GM18858 (cell line): ENCODE data around the gene CTDSP1.

Source experiments
- ATAC-seq: cut with Tn5 transposase; IDR thresholded peaks from one replicate; pipeline ENCODE4 v1.9.1; 2021; ENCODE audit not compliant: unreplicated experiment

The CTDSP1 gene

GRCh38 chr2:218382785-218383184 is 16.9 kb upstream of the CTDSP1 start:
- ATAC-seq = no peak

DNA sequence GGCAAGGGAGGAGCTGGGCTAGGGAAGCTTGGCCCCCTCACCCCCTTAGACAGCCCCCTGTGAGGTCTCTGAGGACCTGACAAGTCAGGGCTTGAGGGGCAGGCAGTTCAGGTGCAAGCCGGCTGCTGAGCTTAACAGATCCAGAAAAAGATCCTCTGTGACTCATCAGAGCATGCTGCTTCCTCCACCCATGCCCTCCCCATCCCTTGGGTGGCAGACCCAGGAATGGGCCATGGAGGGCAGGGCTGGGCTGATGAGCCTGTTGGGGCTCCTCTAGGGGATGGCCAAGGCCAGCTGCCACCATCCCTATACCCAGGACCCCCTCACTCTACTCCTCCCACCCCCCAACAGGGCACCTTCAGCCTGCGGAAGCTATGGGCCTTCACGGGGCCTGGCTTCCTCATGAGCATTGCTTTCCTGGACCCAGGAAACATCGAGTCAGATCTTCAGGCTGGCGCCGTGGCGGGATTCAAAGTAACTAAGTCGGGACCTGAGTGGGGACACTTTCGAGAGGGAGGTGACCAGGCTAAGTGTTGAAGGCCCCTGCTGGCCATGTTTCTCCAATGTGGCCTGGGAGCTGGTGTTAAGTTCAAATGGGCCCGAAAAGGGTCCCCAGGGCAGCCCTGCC is 15.7 kb upstream of the CTDSP1 start:
- no peak for ATAC-seq

GRCh38 chr2:218384975-218385374 is 14.7 kb upstream of the CTDSP1 start:
- ATAC-seq = no peak

- no peak for ATAC-seq
Observed at GRCh38 chr2:218386505-218387368, 12.9 kb upstream of the CTDSP1 start.

DNA sequence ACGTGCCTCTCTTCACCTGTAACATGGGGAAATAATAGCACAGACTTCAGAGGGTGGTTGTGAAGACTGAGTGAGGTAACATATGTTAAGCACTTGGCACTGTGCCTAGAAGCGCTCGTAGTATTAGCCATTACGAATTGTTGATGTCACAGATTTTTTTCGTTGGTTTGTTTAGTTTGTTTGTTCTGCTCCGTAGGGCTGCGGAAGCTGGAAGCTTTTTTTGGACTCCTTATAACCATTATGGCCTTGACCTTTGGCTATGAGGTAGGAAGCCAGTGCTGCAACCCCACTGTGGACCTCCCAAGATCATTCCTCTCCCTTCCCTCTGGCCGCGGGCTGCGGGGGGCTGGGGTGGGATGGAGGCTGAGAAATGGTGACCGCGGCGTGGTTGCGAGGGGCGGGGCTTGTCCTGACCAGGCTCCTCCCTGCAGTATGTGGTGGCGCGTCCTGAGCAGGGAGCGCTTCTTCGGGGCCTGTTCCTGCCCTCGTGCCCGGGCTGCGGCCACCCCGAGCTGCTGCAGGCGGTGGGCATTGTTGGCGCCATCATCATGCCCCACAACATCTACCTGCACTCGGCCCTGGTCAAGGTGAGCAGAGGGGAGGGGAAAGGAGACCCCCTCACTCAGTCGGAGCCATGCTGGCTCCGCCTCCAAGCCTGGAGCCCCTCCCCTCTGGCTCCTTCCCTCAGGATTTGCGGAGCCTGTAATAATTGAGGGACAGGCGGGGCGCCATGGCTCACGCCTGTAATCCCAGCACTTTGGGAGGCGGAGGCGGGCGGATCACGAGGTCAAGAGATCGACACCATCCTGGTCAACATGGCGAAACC is 12.1 kb upstream of the CTDSP1 start:
- no peak for ATAC-seq

DNA sequence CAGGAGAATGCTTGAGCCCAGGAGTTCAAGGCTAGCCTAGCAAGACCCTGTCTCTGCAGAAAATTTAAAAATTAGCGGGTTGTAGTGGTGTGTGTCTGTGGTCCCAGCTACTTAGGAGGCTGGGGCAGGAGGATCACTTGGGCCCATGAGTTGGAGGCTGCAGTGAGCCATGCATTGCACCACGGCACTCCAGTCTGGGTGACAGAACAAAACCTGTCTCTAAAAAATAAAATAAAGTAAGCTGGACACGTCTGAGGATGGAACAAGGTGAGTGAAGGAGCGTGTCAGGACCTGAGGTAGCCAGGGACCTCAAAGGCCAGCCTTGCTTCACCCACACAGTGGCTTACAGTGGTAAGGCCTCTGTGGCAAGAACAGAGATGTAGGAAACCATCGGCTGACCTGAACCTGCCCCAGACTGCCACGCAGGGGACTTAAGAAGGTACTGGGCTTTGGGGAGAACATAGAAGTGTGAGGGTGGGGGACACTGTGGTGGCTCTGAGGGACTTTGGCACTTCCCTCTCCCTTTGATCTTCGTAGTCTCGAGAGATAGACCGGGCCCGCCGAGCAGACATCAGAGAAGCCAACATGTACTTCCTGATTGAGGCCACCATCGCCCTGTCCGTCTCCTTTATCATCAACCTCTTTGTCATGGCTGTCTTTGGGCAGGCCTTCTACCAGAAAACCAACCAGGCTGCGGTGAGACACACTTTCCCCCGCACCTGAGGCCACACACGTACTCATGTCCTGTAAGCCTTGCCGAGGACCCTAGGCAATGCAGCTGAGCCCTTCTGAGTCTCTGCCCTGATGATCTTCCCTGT is 10.1 kb upstream of the CTDSP1 start:
- no peak for ATAC-seq

- ATAC-seq = no peak
Observed at GRCh38 chr2:218391202-218391601, 8.5 kb upstream of the CTDSP1 start.

DNA sequence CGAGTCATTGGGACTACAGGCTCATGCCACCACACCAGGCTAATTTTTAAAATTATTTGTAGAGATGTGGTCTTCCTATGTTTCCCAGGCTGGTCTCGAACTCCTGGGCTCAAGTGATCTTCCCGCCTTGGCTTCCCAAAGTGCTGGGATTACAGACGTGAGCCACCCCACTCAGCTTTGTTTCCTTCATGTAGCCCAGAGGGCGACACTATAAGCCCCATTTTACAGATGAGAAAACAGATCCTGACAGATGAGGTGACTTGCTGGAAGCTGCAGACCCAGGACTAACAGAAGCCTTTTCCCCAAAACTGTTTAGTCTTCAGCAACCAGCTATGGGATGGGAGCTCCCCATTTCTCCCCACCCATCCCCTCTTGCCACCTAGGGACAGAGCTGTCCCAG is 7.2 kb upstream of the CTDSP1 start:
- ATAC-seq = no peak

- no peak for ATAC-seq
Observed at GRCh38 chr2:218392891-218393462, 6.7 kb upstream of the CTDSP1 start.

GRCh38 chr2:218393750-218394290 is 5.8 kb upstream of the CTDSP1 start:
- no peak for ATAC-seq

DNA sequence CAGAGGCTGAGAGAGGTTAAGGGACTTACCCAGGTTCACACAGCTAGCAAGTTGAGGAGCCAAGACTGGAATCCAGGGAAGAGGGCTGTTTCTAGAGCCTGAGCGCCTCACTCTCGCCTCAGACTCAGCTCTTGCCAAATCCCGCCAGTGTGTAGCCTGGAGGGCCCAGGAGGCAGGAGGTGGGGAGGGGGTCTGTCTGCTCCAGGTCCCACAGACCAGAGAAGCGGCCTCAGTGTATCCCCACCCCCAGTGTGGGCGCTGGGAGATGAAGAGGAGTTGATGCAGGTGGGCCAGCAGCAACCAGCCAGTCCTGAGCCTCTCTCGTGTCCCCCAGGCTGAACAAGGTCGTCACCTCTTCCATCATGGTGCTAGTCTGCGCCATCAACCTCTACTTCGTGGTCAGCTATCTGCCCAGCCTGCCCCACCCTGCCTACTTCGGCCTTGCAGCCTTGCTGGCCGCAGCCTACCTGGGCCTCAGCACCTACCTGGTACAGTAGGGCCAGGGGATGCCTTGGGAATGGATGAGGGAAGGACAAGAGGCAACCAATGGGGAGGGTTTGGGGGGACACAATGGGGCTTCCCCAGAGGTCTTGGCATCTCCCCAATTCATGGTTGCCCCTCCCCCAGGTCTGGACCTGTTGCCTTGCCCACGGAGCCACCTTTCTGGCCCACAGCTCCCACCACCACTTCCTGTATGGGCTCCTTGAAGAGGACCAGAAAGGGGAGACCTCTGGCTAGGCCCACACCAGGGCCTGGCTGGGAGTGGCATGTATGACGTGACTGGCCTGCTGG is 5.2 kb upstream of the CTDSP1 start:
- no peak for ATAC-seq

DNA sequence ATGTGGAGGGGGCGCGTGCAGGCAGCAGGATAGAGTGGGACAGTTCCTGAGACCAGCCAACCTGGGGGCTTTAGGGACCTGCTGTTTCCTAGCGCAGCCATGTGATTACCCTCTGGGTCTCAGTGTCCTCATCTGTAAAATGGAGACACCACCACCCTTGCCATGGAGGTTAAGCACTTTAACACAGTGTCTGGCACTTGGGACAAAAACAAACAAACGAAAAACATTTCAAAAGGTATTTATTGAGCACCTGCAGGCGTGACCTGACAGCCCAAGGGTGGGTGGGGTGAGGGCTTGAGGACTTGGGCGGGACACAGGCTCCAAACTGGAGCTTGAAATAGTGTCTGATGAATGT is 4.6 kb upstream of the CTDSP1 start:
- no peak for ATAC-seq

GRCh38 chr2:218395456-218395825 is 4.2 kb upstream of the CTDSP1 start:
- ATAC-seq = no peak

DNA sequence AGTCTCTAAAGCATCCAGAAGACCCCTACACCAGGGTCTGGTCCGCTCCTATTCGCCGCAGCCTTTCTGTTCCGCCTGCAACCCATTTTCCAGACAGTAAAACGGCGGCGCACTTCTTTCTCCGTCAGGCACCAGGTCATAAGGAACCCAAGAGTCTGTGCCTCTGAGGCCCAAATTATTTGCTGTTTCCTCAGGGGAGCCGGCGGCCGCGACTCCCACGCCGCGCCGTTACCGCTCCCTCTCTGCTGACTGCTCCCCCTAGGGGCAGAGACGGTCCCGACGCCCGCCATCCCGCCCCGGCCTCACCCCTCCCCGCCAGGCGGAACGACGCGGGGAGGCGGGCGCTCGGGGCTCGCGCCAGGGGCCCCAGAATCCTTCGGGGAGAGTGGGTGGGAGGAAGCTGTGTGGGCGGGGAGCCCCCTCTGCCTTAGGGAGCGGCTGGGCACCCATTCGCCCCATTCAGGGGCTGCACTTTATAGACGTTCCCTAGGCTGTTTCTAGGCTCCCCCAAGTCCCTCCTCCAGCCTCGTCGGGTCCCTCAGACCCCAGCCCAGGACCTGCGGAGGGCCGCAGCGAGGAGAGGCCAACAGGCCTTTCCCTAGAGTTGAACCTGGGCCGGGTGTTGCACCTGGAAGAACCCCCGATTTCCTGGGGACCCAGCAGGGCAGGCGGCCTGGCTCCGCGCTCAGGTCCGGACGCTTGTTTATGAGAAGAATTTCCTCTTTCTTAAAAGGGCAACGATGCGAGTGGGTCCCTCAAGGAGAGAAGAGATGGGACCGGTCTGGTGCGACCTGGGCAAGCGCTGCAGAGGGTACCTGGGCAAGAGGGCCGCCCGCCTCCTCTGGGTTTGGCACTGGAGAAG is 3.6 kb upstream of the CTDSP1 start:
- ATAC-seq = peak; percentile 39

DNA sequence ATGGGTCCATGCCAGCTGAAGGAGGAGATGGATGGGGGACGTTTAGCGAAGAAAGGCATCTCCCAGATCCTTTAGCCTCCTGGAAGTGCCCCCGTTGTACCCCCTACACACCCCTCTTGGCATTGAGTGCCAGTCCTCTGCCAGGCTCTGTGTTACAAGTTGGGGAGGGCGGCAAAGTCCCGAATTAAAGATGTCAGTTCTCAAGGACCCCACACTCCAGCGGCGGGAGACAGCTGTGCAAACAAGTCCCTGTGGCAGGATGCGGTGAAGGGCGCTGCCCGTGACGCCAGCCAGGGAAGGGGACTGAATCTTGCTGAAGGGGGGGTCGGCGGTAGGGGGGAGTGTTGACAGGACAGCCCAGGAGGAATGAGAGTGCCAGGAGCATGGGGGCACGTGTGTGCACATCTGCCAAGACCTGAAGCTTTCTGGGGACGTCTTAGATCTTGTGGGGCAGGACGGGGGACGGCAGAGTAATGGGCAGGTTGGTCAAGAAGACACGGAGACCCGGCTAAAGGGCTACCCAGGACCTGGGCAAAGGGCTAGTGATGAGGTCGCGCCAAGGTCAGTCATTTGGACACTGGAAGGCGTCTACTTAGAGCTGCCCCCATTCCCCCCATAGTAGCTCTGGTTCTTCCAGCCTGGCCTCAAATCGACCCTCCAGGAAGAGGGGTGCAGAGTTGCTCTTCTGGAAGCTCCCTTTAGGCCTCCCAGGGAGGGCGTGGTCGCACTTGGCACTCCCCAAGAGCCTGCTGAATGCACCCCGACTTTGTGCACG is 2.8 kb upstream of the CTDSP1 start:
- no peak for ATAC-seq

DNA sequence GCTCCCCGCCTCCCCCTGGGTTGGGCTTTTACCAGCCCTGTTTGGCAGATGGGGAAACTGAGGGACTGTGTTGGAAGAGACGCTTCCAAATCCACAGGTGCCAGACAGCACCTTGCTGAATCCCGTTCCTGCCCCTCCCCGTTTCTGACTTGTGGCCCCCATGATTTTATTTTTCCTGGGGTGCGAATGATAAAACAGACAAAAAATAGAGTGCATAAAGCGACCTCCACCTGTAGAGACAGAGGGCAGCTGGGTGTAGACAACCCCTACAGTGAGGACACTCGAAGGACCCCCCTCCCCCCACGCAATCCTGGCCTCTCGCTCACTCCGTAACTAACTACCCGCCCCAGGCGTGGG is 2.2 kb upstream of the CTDSP1 start:
- no peak for ATAC-seq

DNA sequence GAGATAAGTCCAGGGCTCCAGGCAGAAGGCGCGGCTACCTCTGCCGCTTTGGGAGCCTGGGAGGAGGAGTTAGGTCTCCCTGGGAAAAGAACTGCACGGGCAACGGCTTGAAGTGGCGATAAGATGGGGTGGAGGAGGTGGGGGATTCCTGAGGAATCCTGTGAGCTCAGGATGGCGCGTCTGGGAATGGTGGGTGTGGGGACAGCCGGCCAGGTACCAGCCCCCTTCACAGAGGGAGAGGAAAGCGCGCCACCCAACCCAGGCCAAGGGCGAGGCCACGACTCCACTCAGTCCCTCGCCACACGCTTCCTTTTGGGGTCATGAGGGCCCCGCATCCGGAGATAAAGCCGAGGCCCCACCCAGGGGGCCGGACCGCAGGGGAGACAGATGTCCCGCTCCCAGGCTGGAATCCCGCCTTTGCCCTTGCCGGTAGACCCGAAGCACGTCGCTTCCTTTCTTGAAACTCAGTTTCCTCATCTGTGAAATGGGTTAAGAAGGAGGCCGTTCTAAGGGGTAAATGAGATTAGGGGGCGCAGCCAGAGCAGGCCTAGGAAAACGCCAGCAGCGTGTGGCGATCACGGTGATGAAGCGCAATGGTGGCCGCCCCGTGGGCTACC is 1.7 kb upstream of the CTDSP1 start:
- no peak for ATAC-seq
